HepG2 (cell line): ENCODE data around the gene RABL2B. TPM values are rescaled to one million over a fixed set of nuclear protein-coding genes. Genes with fewer than 3 reads are reported as not detected.

ENCODE experiments used
- ATAC-seq: fragments of 200-7000 bp; cut with Tn5 transposase; 3 replicates; pipeline ENCODE4 v1.9.1; 2020; ENCODE audit warnings: mild to moderate bottlenecking, moderate library complexity
- BruUV-seq: library from RNA; stranded (reverse); fragments of 400-500 nt; replicated peaks from 2 replicates; lab custom pipeline; 2021; lab: Mats Ljungman, UMichigan
- CTCF ChIA-PET: fragments of 300-600 bp; formaldehyde crosslinking; extraction: SDS; loops from one replicate; lab custom pipeline; 2021; ENCODE audit warnings: low total read pairs, inconsistent platforms, low intra/inter-chr PET ratio; lab: Yijun Ruan, JAX
- POLR2A ChIA-PET: fragments of 350-600 bp; sonication (Branson Sonifier 250); formaldehyde crosslinking; loops from one replicate; lab custom pipeline; 2020; ENCODE audit warnings: antibody characterized with exemption, inconsistent platforms; lab: Yijun Ruan, JAX
- DNase-seq: peaks from one replicate; pipeline ENCODE4 v3.0.0-alpha.2; 2015; ENCODE audit warnings: low spot score
- FAIRE-seq: peaks from 3 replicates; lab custom pipeline; 2011; peaks lifted over from hg19 to GRCh38; lab: Jason Lieb, UNC
- H2AFZ ChIP-seq: one replicate; pipeline ENCODE4 v1.6.1; 2011; ENCODE audit warnings: low read length, inconsistent platforms
- H3K27ac ChIP-seq: fragments of 300-600 bp; 3 replicates; pipeline ENCODE4 v1.8.0; 2011; ENCODE audit warnings: mixed run types, mild to moderate bottlenecking, mixed read lengths, low read length, inconsistent platforms; ENCODE audit not compliant: insufficient read depth; ENCODE audit errors: extremely low read length
- H3K27me3 ChIP-seq, 2 experiments: fragments of 200-600 bp in 1 of 2; 2 replicates in 1 of 2; 3 replicates in 1 of 2; pipeline versions ENCODE4 v1.6.0 to v1.8.0; 2011; ENCODE audit warnings: low read length in 2 of 2, mild to moderate bottlenecking in 2 of 2, moderate library complexity in 2 of 2, inconsistent platforms in 1 of 2; ENCODE audit not compliant: insufficient read depth in 2 of 2, control insufficient read depth in 1 of 2
- H3K36me3 ChIP-seq, 2 experiments: fragments of 200-600 bp in 1 of 2; replicated peaks in 1 of 2; 2 replicates in 1 of 2; 3 replicates in 1 of 2; pipeline versions ENCODE4 v1.5.1 to v1.8.0; 2011; ENCODE audit warnings: low read length in 2 of 2, inconsistent platforms in 1 of 2; ENCODE audit not compliant: insufficient read depth in 2 of 2, control insufficient read depth in 1 of 2
- H3K4me1 ChIP-seq: 2 replicates; pipeline ENCODE4 v1.5.1; 2012; ENCODE audit warnings: low read length, inconsistent platforms; ENCODE audit not compliant: insufficient read depth
- H3K4me2 ChIP-seq: 2 replicates; pipeline ENCODE4 v1.6.0; 2011; ENCODE audit warnings: low read depth, low read length, inconsistent platforms
- H3K4me3 ChIP-seq, 3 experiments: fragments of 200-600 bp in 1 of 3; sonication (generic), shearing (Covaris generic) in 1 of 3; replicated peaks in 1 of 3; 2 replicates each; pipeline ENCODE4 v1.5.1; 2011 to 2016; ENCODE audit warnings: low read length in 3 of 3, inconsistent platforms in 2 of 3, low read depth in 2 of 3, mild to moderate bottlenecking in 2 of 3, control low read depth in 1 of 3, mixed read lengths in 1 of 3; ENCODE audit not compliant: insufficient read depth in 1 of 3
- H3K79me2 ChIP-seq: one replicate; pipeline ENCODE4 v1.6.1; 2011; ENCODE audit warnings: low read length, inconsistent platforms; ENCODE audit not compliant: insufficient read depth
- H3K9ac ChIP-seq: 2 replicates; pipeline ENCODE4 v1.6.0; 2011; ENCODE audit warnings: mild to moderate bottlenecking, low read depth, low read length, inconsistent platforms; ENCODE audit not compliant: insufficient read depth
- H3K9me3 ChIP-seq: 2 replicates; pipeline ENCODE4 v1.5.1; 2012; ENCODE audit warnings: mild to moderate bottlenecking, low read length
- H4K20me1 ChIP-seq: 2 replicates; pipeline ENCODE4 v1.6.0; 2011; ENCODE audit warnings: inconsistent platforms, mild to moderate bottlenecking, low read length, moderate library complexity; ENCODE audit not compliant: insufficient read depth
- ATF4 ChIP-seq, 2 experiments: fragments of 450-650 bp in 1 of 2; sonication (generic) in 1 of 2; formaldehyde crosslinking; IDR thresholded peaks; 2 replicates each; pipeline versions ENCODE4 v1.5.0 to v1.8.0; 2020 to 2022; ENCODE audit warnings: mild to moderate bottlenecking in 1 of 2, missing genetic modification reagents in 1 of 2
- DZIP1 ChIP-seq: sonication (generic); formaldehyde crosslinking; IDR thresholded peaks from 2 replicates; pipeline ENCODE4 v1.5.0; 2020; ENCODE audit warnings: mild to moderate bottlenecking, missing genetic modification reagents
- E2F5 ChIP-seq: sonication (generic); formaldehyde crosslinking; conservative IDR thresholded peaks from 2 replicates; pipeline ENCODE4 v1.4.0; 2020; ENCODE audit warnings: missing genetic modification reagents
- HOXA9 ChIP-seq: sonication (generic); formaldehyde crosslinking; IDR thresholded peaks from 2 replicates; pipeline ENCODE4 v1.8.1; 2022; ENCODE audit warnings: missing genetic modification reagents, mild to moderate bottlenecking, moderate library complexity, borderline replicate concordance
- NFATC3 ChIP-seq: sonication (generic); formaldehyde crosslinking; IDR thresholded peaks from 2 replicates; pipeline ENCODE4 v1.5.1; 2020; ENCODE audit warnings: mild to moderate bottlenecking, missing genetic modification reagents
- SIX4 ChIP-seq: sonication (generic); formaldehyde crosslinking; IDR thresholded peaks from 2 replicates; pipeline ENCODE4 v1.4.0; 2020; ENCODE audit warnings: missing genetic modification reagents
- ZNF503 ChIP-seq: sonication (generic); formaldehyde crosslinking; IDR thresholded peaks from 2 replicates; pipeline ENCODE4 v1.4.0; 2020; ENCODE audit warnings: missing genetic modification reagents
- ZNF580 ChIP-seq: IDR thresholded peaks from 2 replicates; pipeline ENCODE4 v1.6.1; 2016; ENCODE audit warnings: low read depth, borderline replicate concordance
- ZNF775 ChIP-seq: sonication (generic); formaldehyde crosslinking; IDR thresholded peaks from 2 replicates; pipeline ENCODE4 v1.4.0; 2020; ENCODE audit warnings: missing genetic modification reagents, mild to moderate bottlenecking, moderate library complexity, borderline replicate concordance
- ZNF83 ChIP-seq: sonication (generic); formaldehyde crosslinking; IDR thresholded peaks from 2 replicates; pipeline ENCODE4 v1.4.0; 2020; ENCODE audit warnings: missing genetic modification reagents, mild to moderate bottlenecking, borderline replicate concordance
- WGBS: methylation state at CpG from one replicate; pipeline ENCODE4 v1.1.6; 2017; ENCODE audit warnings: low lambda C conversion rate; 5-methylcytosine and 5-hydroxymethylcytosine counted together
- in situ Hi-C: cut with HindIII; loops from 2 replicates; pipeline ENCODE4 v1.10.0; 2017; ENCODE audit warnings: low pct_unique_long_range_greater_than_20kb; ENCODE audit not compliant: extremely low pct_ligation_motif_present
- intact Hi-C: fragments of 100-400 bp; cut with micrococcal nuclease; formaldehyde crosslinking; loops from one replicate; pipeline ENCODE4 v1.10.0; 2022; ENCODE audit not compliant: unreplicated experiment
- polyA plus RNA-seq, 8 experiments: library from polyadenylated mRNA; depleted of rRNA in 3 of 8; stranded (reverse) in 7 of 8; unstranded in 1 of 8; fragments of >200 nt; fragmentation: Illumina TruSeq in 4 of 8; extraction: Trizol in 4 of 8; gene quantifications; 2 replicates each; pipeline versions ENCODE4 v1.2.1 to v1.2.3, GENCODE V29; 2011 to 2016; ENCODE audit warnings: low read depth in 4 of 8, missing spikeins in 1 of 8, mixed read lengths in 1 of 8; ENCODE audit not compliant: insufficient read depth in 1 of 8
- total RNA-seq, 5 experiments: library from RNA; depleted of rRNA; stranded (reverse); fragments of >200 nt; fragmentation: Illumina TruSeq; extraction: Trizol; gene quantifications; 2 replicates each; pipeline ENCODE4 v1.2.3, GENCODE V29; 2016; ENCODE audit warnings: low read depth in 1 of 5

RABL2B gene
- total and polyA plus RNA-seq, 2 of the 13 experiments (the other 11 are each of a cell fraction or from before 2014, with no cell fraction given), result 8.0 to 27.9 TPM

- no peak for TF ChIP-seq DZIP1 (CRISPR knock-in tag)
- TF ChIP-seq ZNF503, result no peak
Observed at GRCh38 chr22:50720301-50721256, 62.9 kb downstream of the RABL2B start (continued).

GRCh38 chr22:50719814-50720300, 63.6 kb downstream of the RABL2B start:
- CTCF ChIA-PET, result no interaction called here
- FAIRE-seq (no peak), ATAC-seq (no peak)

More at GRCh38 chr22:50719814-50720300, 63.6 kb downstream of the RABL2B start:
- DNase-seq, result no peak
- H3K9ac ChIP-seq, result no peak overlapping the region
- H3K9me3 ChIP-seq, result no peaks in the 10 kb centered on the region
- H3K27me3 ChIP-seq, result no peaks in the 10 kb centered on the region
- no peaks in the 10 kb centered on the region for H3K4me1 ChIP-seq
- TF ChIP-seq ZNF775 (CRISPR knock-in tag) (no peak), E2F5 (CRISPR knock-in tag) (no peak), ATF4 (CRISPR knock-in tag; IDR thresholded peaks at IDR 0.05) (no peak), NFATC3 (no peak), ZNF580 (no peak), HOXA9 (CRISPR knock-in tag) (no peak), ZNF83 (CRISPR knock-in tag) (no peak), SIX4 (CRISPR knock-in tag) (no peak)
- 98% methylated on average over 38 of the region's 40 CpGs for WGBS
- BruUV-seq, result no TSS peak
- no peak overlapping the region for H3K4me3 ChIP-seq
- peaks cover 10 to 29% of the 10 kb centered on the region in 2 experiments for H3K36me3 ChIP-seq
- intact Hi-C loops, result no loop called here
- no peak overlapping the region for H3K4me2 ChIP-seq
- no peak overlapping the region for H3K27ac ChIP-seq
- in situ Hi-C loops, result no loop called here
- POLR2A ChIA-PET, result interaction anchor here (0.6 kb wide), 1 partner anchor 154 kb away, joined by 3 read pairs; no protein-coding TSS in a partner anchor
- no peaks in the 10 kb centered on the region; the same call in 1 of the 2 replicates for H4K20me1 ChIP-seq
- no peaks in the 10 kb centered on the region for H3K79me2 ChIP-seq
- H2AFZ ChIP-seq, result no peak overlapping the region
